Measurements from ENCODE around the gene SPTSSB.

SPTSSB gene

DNA sequence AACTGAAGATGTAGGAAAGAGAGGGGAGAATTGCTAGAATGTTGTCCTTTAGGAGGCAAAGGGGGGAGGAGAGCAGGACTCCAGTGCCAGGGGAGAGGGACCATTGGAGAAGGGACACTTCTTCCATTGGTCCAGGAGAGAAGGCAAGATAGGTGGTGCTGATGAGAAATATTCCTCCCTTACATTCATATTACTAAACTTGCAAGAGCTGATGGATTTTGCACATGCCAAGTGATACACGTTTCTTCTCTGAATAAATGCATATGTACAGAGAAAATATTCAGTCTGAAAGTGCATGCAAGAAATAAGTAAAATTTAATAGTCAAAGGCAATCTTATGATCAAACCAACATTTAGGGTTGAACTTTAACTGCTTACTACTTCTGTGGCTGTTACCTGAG, 21.5 kb upstream of the SPTSSB start:
- DNase-seq (ENCODE audit: low read depth in 2 of 2), result no peak

DNA sequence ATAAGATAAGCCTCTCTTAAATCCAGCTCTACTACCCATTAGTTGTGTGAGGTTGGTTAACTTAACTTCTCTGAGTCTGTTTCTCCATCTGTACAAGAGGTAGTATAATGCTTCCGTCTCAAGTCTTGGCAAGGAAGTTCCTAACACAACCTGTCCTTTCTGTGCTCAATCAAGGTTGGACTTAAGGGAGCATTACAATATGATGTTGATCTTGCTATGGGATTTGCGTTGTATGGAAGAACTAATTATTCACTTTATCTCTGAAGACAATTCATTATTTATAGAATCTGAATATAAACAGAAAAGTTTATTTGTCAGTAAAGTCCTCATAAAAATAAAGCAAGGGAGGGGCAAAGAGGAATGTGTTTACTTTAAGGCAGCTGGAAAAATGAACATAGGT, 18.9 kb upstream of the SPTSSB start:
- no peak for DNase-seq (ENCODE audit: low read depth in 2 of 2)

DNA sequence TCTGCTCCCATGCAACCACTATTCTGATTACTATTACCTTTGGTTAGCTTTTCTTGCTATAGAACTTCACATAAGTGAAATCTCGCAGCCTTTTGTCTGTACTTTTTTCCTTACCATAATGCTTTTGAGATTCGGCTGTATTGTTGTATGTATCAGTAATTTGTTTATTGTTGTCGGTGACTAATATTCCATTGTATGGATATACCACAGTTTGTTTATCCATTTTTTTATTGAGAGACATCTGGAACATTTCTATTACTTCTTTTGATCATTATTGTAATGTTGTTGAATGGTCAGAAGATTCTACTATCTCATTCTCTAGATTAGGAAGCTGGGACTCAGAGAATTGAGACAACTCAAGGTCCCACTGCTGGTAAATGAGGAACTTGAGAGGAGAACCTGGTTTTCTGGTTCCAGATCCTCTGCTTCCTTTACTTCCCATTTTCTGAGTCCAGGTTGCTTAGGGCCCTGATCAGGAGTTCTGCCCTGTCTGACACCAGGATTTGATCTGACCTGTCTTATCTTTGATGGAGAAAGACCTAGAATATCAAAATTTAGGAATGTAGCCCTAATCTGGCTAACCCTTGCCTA, 18.2 kb upstream of the SPTSSB start:
- DNase-seq (ENCODE audit: low read depth in 2 of 2), result no peak

DNA sequence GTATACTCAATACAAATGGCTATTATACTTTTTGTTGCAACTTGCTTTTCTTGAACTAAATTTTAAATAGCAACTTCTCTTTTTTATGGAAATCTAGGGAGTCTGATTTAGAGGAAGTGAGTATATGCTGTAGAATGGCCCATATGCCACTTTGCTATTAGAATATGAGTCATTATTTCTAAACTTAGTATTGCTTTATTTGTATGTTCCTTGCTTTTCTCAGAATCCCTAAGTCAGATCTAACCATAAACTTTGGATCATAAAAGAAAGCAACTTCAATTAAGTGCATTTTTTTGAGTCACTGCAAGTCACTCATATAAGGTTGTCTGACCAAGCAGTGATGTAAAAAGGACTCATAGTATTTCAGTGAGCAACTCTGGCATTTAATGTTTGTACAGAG, 17.5 kb upstream of the SPTSSB start:
- no peak for DNase-seq (ENCODE audit: low read depth in 2 of 2)

GRCh38 chr3:161386991-161387770, 15.9 kb upstream of the SPTSSB start:
- DNase-seq (ENCODE audit: low read depth in 2 of 2), result no peak

DNA sequence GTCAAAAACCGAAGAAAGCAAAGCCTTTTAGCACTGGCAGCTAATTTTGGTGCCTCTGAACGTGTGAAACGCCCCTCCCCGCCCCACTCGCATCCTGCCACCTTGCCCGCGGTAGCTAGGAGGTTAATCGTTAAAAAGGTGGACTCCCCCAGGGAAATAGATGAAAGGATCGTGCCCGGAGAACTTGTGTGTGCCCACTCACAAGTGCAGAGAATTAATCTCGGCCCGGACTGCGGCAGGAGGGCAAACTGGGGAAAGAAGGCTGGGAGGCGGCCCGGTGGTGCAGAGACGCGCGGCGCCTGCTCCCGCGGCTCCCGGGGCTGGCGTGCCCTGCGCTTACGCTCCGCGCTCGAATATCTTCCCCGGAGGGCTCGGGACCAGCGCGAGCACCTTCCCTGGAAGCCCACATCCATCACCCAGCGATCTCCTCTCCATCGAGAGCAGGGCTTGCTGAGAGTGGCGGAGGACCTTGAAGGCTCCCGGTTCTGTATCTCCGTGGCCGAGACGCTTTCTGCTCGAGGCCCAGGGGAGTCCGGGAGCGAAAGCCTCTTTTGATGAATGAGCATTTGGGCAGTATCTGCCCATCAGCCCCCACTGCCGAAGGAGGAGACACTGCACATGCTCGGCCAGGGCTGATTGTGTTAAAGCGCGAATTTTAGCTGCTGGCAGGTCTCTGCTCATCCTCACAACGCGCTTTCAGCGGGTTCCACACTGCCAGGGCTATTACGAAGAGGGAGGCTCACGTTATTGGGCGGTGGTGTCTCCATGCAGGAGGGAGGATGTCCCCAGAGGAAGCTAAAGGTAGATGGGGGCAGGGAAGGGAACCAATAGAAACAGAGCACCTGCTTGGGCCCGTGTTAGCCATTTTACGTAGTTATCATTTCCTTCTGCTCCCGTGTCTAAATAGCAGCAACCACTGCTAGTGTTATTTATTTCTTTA, 1.3 kb upstream of the SPTSSB start:
- DNase-seq (ENCODE audit: low read depth in 2 of 2), result no peak

GRCh38 chr3:161369531-161369930, 1.8 kb downstream of the SPTSSB start:
- DNase-seq (ENCODE audit: low read depth in 2 of 2), result no peak

GRCh38 chr3:161366094-161366493, 5.2 kb downstream of the SPTSSB start:
- DNase-seq (ENCODE audit: low read depth in 2 of 2), result no peak

- no peak for DNase-seq (ENCODE audit: low read depth in 2 of 2)
Measured at GRCh38 chr3:161358488-161358887, 12.8 kb downstream of the SPTSSB start.

DNA sequence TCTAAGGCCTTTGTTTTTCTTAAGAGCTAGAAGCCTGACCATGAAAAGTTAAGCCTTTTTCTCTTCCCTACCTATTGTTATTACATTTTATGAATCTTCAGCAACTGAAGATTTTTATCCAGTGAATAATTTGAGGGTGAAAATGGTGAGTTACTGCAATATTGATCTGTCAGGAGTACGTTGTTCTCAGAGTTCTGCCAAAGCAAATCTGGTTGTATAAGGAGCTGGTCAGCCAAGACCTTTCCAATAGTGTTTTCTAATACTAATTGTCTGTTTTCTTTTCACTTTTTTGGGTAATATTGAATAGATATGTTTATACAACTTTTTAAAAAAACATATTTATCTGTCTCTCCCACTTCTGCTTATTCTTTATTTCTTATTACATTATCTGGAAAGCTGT, 15.0 kb downstream of the SPTSSB start:
- DNase-seq (ENCODE audit: low read depth in 2 of 2), result no peak

DNA sequence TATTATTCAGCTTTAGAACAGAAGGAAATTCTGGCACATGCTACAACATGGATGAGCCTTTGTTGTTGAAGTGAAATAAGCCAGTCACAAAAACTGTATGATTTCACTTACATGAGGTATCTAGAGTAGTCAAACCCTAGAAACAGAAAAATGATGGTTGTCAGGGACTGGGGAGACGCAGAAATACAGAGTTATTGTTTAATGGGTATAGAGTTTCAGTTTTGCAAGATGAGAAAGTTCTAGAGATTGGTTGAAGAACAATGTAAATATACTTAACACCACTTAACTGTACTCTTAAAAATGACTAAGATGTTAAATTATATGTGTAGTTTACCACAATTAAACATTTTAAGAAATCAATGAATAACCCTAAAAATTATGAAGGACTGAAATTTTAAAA, 15.8 kb downstream of the SPTSSB start:
- DNase-seq (ENCODE audit: low read depth in 2 of 2), result no peak

- DNase-seq (ENCODE audit: low read depth in 2 of 2), result no peak
Measured at GRCh38 chr3:161354554-161354953, 16.8 kb downstream of the SPTSSB start.

GRCh38 chr3:161351330-161351729, 20.0 kb downstream of the SPTSSB start:
- no peak for DNase-seq (ENCODE audit: low read depth in 2 of 2)

- no peak for DNase-seq (ENCODE audit: low read depth in 2 of 2)
Measured at GRCh38 chr3:161350916-161351315, 20.4 kb downstream of the SPTSSB start.

DNA sequence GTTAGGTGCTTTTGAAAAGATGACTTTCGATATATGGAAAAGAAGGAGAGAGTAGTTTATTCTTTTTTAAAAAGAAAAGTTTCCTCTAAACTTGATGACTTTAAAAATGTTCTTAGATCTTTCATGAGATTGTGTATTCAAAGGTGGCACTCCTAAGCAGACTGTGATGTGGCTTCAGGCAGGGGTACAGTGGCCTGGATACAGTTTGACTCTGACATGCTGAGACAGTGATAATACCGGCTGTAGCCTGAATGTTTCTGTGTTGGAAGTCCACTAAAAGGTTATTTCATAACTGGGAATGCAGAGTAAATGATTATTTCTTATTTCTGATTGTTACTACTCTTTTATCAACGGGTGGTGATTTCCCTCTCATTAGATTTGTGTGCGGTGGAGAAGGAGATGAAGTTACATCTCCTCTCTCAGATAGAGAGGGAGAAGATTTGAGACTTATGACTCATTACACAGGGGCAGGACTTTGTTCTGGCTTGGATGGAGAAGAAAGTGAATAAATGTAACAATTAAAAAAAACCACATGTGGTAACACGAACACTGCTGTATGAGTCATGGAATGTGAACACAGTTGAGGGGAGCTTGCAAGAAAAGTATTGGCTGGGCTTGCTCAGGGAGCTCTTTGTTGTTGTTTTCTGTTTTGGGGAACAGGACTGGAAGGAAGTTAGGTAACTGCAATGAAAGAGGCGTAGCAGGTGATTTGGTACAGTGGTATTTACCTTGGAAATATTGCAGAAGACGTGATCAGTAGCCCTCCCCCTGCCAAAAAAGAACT, 21.6 kb downstream of the SPTSSB start:
- peak; percentile 88 to 89 for DNase-seq (ENCODE audit: low read depth in 2 of 2)

GRCh38 chr3:161348796-161349400, 22.4 kb downstream of the SPTSSB start:
- DNase-seq (ENCODE audit: low read depth in 2 of 2), result no peak

- DNase-seq (ENCODE audit: low read depth in 2 of 2), result peak in 1 of 2 experiments; percentile 10
Measured at GRCh38 chr3:161347726-161348125, 23.6 kb downstream of the SPTSSB start.

DNA sequence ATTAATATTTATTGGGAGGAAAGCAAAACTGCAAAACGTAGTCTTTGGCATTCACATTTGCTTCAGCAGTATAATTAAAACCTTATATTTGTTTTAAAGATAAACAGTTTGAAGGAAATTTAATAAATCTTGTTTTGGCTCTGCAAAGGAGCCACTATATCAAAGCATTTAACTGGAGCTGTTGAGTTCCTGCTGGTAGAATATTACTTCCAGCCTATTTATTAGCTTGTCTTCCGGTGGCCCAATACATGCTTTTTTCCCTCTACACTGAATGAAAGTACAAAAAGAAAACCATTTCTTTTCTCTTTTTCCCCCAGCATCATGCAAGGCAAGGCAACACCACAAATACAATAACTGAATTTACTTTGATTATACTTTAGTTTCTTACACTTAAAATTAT, 26.3 kb downstream of the SPTSSB start:
- DNase-seq (ENCODE audit: low read depth in 2 of 2), result no peak

DNA sequence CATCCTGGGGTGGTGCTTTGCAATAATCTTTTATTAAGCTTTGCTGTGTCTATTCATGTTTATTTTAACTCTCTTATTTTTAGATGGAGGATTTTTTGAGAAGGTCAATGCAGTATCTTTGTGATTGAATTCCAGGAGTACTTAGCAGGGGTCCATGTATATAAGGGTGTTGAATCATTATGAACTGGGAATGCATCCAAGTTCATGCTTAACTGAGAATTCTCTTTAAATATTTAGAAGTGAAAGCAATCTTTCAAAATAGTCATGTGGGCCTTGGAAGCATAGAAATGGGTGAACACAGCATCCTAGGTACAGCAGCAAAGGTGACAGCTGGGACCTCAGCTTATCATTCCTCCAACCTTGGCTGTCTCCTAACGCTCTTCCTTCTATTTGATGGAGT, 27.3 kb downstream of the SPTSSB start:
- DNase-seq (ENCODE audit: low read depth in 2 of 2), result peak; percentile 27 to 30

DNA sequence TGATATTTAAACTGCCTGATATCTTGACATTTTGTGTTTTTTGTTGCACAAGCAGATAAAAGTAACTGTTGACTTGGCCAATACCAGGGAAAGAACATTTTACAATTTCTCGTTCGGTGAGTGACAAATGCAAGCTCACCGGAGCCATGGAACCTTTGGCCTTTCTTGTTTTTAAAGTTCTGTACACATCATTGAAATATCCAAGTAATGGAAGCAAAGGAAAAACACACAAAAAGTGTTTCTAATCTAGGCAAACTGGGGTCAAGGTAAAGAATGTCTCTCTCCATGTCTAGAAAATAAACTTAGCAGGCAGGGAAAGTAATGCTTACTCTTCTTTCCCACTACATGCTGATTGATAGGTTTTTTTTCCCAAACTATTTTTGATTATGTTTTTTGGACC, 27.8 kb downstream of the SPTSSB start:
- DNase-seq (ENCODE audit: low read depth in 2 of 2), result no peak

GRCh38 chr3:161342629-161343028, 28.7 kb downstream of the SPTSSB start:
- no peak for DNase-seq (ENCODE audit: low read depth in 2 of 2)
